H1 (cell line): Measurements from ENCODE around the gene C2orf42. TPM values are rescaled to one million over a fixed set of nuclear protein-coding genes. Genes with fewer than 3 reads are reported as not detected.

Experiments used
- ASH2L ChIP-seq: fragments of 200-600, 300-600 bp; sonication (generic); IDR thresholded peaks from one replicate; pipeline ENCODE4 v1.7.1; 2017; ENCODE audit warnings: low read length
- CBX5 ChIP-seq: fragments of 300-800, 300-1000 bp; sonication (generic); IDR thresholded peaks from 2 replicates; pipeline ENCODE4 v1.7.1; 2016; ENCODE audit warnings: antibody characterized with exemption, low read length, low read depth
- EGR1 ChIP-seq: IDR thresholded peaks from 2 replicates; pipeline ENCODE4 v1.6.1; 2011; ENCODE audit warnings: low read depth, low read length, borderline replicate concordance
- POLR2AphosphoS5 ChIP-seq: IDR thresholded peaks from 2 replicates; pipeline ENCODE4 v1.6.1; 2011; ENCODE audit warnings: low read depth, low read length
- SP4 ChIP-seq: IDR thresholded peaks from 2 replicates; pipeline ENCODE4 v1.6.1; 2012; ENCODE audit warnings: low read length, inconsistent platforms
- SRF ChIP-seq: IDR thresholded peaks from 2 replicates; pipeline ENCODE4 v1.6.1; 2011; ENCODE audit warnings: mild to moderate bottlenecking, low read depth, low read length, moderate library complexity
- polyA plus RNA-seq, 7 experiments: library from polyadenylated mRNA; depleted of rRNA in 3 of 7; stranded (reverse) in 5 of 7; unstranded in 2 of 7; fragments of >200 nt in 5 of 7; fragments of 200-250 nt in 2 of 7; gene quantifications; 1 replicate in 5 of 7; 2 replicates in 1 of 7; 4 replicates in 1 of 7; pipeline versions ENCODE4 v1.2.1 to v1.2.3, GENCODE V29; 2011 to 2013; ENCODE audit warnings: missing spikeins in 2 of 7, mixed read lengths in 2 of 7
- total RNA-seq: library from RNA; stranded (reverse); fragmentation: NEBNext Ultra II Directional; extraction: Animal tissue kit (Norgen Biotek cat#: 25700); gene quantifications from 2 replicates; pipeline ENCODE4 v1.2.1, GENCODE V29; 2021
- TF ChIP-seq, protein P1 (sequence below): fragments of 300-600 bp; sonication (generic); IDR thresholded peaks from 2 replicates; pipeline ENCODE4 v1.7.1; 2012; ENCODE audit warnings: low read length, moderate library complexity, mild to moderate bottlenecking, inconsistent platforms; ENCODE audit not compliant: insufficient replicate concordance
- TF ChIP-seq, protein P2 (sequence below): IDR thresholded peaks from 2 replicates; pipeline ENCODE4 v1.6.1; 2012; ENCODE audit warnings: inconsistent platforms
- TF ChIP-seq, protein P3 (sequence below): IDR thresholded peaks from 2 replicates; pipeline ENCODE4 v1.6.1; 2012; ENCODE audit warnings: inconsistent platforms

C2orf42 gene
- total and polyA plus RNA-seq, 2 of the 8 experiments (the other 6 are each of a cell fraction or from before 2014, with no cell fraction given): 3.9 to 10.7 TPM

DNA sequence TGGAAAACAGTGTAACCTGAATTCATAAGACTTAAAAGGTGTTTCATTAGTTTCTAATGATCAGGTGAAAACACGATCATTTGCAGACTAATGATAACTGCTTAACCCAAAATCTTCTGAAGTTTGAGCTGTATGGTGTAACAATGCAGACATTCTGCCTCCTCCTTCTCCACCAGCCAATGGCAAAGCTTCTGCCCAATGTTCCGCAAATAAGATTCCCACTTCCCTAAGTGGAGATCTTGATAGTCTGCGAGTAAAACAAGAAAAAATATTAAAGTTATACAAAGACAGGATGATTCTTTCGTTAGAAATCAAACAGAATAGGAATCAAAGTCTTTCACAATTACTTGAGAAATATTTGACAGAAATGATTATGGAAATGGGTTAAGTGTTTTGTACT is 8.1 kb downstream of the C2orf42 start (continued):
- TF ChIP-seq, protein P1, sequence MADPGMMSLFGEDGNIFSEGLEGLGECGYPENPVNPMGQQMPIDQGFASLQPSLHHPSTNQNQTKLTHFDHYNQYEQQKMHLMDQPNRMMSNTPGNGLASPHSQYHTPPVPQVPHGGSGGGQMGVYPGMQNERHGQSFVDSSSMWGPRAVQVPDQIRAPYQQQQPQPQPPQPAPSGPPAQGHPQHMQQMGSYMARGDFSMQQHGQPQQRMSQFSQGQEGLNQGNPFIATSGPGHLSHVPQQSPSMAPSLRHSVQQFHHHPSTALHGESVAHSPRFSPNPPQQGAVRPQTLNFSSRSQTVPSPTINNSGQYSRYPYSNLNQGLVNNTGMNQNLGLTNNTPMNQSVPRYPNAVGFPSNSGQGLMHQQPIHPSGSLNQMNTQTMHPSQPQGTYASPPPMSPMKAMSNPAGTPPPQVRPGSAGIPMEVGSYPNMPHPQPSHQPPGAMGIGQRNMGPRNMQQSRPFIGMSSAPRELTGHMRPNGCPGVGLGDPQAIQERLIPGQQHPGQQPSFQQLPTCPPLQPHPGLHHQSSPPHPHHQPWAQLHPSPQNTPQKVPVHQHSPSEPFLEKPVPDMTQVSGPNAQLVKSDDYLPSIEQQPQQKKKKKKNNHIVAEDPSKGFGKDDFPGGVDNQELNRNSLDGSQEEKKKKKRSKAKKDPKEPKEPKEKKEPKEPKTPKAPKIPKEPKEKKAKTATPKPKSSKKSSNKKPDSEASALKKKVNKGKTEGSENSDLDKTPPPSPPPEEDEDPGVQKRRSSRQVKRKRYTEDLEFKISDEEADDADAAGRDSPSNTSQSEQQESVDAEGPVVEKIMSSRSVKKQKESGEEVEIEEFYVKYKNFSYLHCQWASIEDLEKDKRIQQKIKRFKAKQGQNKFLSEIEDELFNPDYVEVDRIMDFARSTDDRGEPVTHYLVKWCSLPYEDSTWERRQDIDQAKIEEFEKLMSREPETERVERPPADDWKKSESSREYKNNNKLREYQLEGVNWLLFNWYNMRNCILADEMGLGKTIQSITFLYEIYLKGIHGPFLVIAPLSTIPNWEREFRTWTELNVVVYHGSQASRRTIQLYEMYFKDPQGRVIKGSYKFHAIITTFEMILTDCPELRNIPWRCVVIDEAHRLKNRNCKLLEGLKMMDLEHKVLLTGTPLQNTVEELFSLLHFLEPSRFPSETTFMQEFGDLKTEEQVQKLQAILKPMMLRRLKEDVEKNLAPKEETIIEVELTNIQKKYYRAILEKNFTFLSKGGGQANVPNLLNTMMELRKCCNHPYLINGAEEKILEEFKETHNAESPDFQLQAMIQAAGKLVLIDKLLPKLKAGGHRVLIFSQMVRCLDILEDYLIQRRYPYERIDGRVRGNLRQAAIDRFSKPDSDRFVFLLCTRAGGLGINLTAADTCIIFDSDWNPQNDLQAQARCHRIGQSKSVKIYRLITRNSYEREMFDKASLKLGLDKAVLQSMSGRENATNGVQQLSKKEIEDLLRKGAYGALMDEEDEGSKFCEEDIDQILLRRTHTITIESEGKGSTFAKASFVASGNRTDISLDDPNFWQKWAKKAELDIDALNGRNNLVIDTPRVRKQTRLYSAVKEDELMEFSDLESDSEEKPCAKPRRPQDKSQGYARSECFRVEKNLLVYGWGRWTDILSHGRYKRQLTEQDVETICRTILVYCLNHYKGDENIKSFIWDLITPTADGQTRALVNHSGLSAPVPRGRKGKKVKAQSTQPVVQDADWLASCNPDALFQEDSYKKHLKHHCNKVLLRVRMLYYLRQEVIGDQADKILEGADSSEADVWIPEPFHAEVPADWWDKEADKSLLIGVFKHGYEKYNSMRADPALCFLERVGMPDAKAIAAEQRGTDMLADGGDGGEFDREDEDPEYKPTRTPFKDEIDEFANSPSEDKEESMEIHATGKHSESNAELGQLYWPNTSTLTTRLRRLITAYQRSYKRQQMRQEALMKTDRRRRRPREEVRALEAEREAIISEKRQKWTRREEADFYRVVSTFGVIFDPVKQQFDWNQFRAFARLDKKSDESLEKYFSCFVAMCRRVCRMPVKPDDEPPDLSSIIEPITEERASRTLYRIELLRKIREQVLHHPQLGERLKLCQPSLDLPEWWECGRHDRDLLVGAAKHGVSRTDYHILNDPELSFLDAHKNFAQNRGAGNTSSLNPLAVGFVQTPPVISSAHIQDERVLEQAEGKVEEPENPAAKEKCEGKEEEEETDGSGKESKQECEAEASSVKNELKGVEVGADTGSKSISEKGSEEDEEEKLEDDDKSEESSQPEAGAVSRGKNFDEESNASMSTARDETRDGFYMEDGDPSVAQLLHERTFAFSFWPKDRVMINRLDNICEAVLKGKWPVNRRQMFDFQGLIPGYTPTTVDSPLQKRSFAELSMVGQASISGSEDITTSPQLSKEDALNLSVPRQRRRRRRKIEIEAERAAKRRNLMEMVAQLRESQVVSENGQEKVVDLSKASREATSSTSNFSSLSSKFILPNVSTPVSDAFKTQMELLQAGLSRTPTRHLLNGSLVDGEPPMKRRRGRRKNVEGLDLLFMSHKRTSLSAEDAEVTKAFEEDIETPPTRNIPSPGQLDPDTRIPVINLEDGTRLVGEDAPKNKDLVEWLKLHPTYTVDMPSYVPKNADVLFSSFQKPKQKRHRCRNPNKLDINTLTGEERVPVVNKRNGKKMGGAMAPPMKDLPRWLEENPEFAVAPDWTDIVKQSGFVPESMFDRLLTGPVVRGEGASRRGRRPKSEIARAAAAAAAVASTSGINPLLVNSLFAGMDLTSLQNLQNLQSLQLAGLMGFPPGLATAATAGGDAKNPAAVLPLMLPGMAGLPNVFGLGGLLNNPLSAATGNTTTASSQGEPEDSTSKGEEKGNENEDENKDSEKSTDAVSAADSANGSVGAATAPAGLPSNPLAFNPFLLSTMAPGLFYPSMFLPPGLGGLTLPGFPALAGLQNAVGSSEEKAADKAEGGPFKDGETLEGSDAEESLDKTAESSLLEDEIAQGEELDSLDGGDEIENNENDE: no peak
- TF ChIP-seq CBX5: no peak
- TF ChIP-seq, protein P2, sequence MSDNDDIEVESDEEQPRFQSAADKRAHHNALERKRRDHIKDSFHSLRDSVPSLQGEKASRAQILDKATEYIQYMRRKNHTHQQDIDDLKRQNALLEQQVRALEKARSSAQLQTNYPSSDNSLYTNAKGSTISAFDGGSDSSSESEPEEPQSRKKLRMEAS: no peak
- no peak for TF ChIP-seq SP4
- no peak for TF ChIP-seq EGR1
- TF ChIP-seq SRF: no peak
- TF ChIP-seq POLR2AphosphoS5: no peak
- TF ChIP-seq, protein P3, sequence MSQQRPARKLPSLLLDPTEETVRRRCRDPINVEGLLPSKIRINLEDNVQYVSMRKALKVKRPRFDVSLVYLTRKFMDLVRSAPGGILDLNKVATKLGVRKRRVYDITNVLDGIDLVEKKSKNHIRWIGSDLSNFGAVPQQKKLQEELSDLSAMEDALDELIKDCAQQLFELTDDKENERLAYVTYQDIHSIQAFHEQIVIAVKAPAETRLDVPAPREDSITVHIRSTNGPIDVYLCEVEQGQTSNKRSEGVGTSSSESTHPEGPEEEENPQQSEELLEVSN: no peak
- TF ChIP-seq ASH2L: no peak
- TF ChIP-seq, all 59 proteins: peak for 0
